GM18951 (cell line): Measurements from ENCODE around the gene ATP1A1.

ENCODE experiments used
- POLR2A ChIP-seq: IDR thresholded peaks from 4 replicates; pipeline ENCODE4 v1.6.1; 2011; ENCODE audit warnings: mild to moderate bottlenecking; ENCODE audit not compliant: insufficient read length, insufficient read depth; ENCODE audit errors: extremely low read depth
- in situ Hi-C: fragments of 300-500 bp; cut with MboI; formaldehyde crosslinking; loops from one replicate; pipeline ENCODE4 v1.12.0; 2022; ENCODE audit warnings: low sequenced_read_pairs, mixed read lengths, inconsistent platforms; ENCODE audit not compliant: unreplicated experiment

Gene ATP1A1

GRCh38 chr1:116350097-116350645 is 22.9 kb upstream of the ATP1A1 start:
- no peak for TF ChIP-seq POLR2A
- in situ Hi-C loops: no loop called here

- in situ Hi-C loops: no loop called here
- no peak for TF ChIP-seq POLR2A
Observed at GRCh38 chr1:116351914-116352313, 21.1 kb upstream of the ATP1A1 start.

GRCh38 chr1:116352349-116352813 is 20.7 kb upstream of the ATP1A1 start:
- in situ Hi-C loops: no loop called here
- TF ChIP-seq POLR2A: no peak

- in situ Hi-C loops: no loop called here
- TF ChIP-seq POLR2A: no peak
Observed at GRCh38 chr1:116353155-116353554, 19.9 kb upstream of the ATP1A1 start.

- in situ Hi-C loops: no loop called here
- no peak for TF ChIP-seq POLR2A
Observed at GRCh38 chr1:116356067-116356466, 17.0 kb upstream of the ATP1A1 start.

- in situ Hi-C loops: no loop called here
- no peak for TF ChIP-seq POLR2A
Observed at GRCh38 chr1:116356673-116357072, 16.4 kb upstream of the ATP1A1 start.

- TF ChIP-seq POLR2A: no peak
- in situ Hi-C loops: no loop called here
Observed at GRCh38 chr1:116357487-116357886, 15.6 kb upstream of the ATP1A1 start.

GRCh38 chr1:116359060-116359830 is 13.8 kb upstream of the ATP1A1 start:
- TF ChIP-seq POLR2A: no peak
- in situ Hi-C loops: no loop called here

- no peak for TF ChIP-seq POLR2A
- in situ Hi-C loops: no loop called here
Observed at GRCh38 chr1:116359871-116360270, 13.2 kb upstream of the ATP1A1 start.

GRCh38 chr1:116360429-116361173 is 12.4 kb upstream of the ATP1A1 start:
- no peak for TF ChIP-seq POLR2A
- in situ Hi-C loops: no loop called here

- TF ChIP-seq POLR2A: no peak
- in situ Hi-C loops: no loop called here
Observed at GRCh38 chr1:116361648-116362047, 11.4 kb upstream of the ATP1A1 start.

GRCh38 chr1:116362050-116362449 is 11.0 kb upstream of the ATP1A1 start:
- in situ Hi-C loops: no loop called here
- no peak for TF ChIP-seq POLR2A

- in situ Hi-C loops: no loop called here
- no peak for TF ChIP-seq POLR2A
Observed at GRCh38 chr1:116365353-116365780, 7.7 kb upstream of the ATP1A1 start.
